ENCODE measurements around the gene ARMC6. TPM values are rescaled to one million over a fixed set of nuclear protein-coding genes. Genes with fewer than 3 reads are reported as not detected.
A peak's percentile ranks its signal among the peaks of the same experiment; 100 is the strongest.

Gene ARMC6
- total and polyA plus RNA-seq, 4 donors, result 23.9 to 38.3 (median 29.9) TPM

- DNase-seq (ENCODE audit: low spot score), result peak; percentile 44
- H3K36me3 ChIP-seq (ENCODE audit: control insufficient read depth in 4 of 4, insufficient read depth in 3 of 4, low read depth in 1 of 4, low read length in 3 of 4), result peaks cover 0 to 14% (median 9%) of the 10 kb centered on the region in 4 donors
- H3K27ac ChIP-seq (ENCODE audit: low read depth in 1 of 2, low read length in 2 of 2), result no peak overlapping the region
- no peaks in the 10 kb centered on the region for H3K9me3 ChIP-seq (ENCODE audit: control insufficient read depth in 4 of 4, low read length in 3 of 4)
- 42% methylated on average over 9 of the region's 9 CpGs for WGBS
- H3K4me1 ChIP-seq (ENCODE audit: control insufficient read depth in 4 of 4, insufficient read depth in 4 of 4, low read length in 3 of 4), result peaks cover 18 to 87% (median 79%) of the 10 kb centered on the region in 4 donors
- no peaks in the 10 kb centered on the region for H3K27me3 ChIP-seq (ENCODE audit: control insufficient read depth in 4 of 4, insufficient read depth in 4 of 4, low read length in 3 of 4)
- no peak overlapping the region for H3K4me3 ChIP-seq (ENCODE audit: low read depth in 1 of 3, low read length in 3 of 3)
- peak; percentile 51 to 75 for TF ChIP-seq RXRA (IDR thresholded peaks at IDR 0.05)
- peak in 1 of 2 donors; percentile 23 for TF ChIP-seq HNF4A (conservative IDR thresholded peaks at IDR 0.05)
- TF ChIP-seq TAF1 (conservative IDR thresholded peaks at IDR 0.05), result no peak
- H3K9ac ChIP-seq (ENCODE audit: low read depth in 1 of 2, low read length in 2 of 2), result no peak overlapping the region
Observed at GRCh38 chr19:19056636-19057275, 23.4 kb downstream of the ARMC6 start.

- Histone ChIP-seq H3K27me3 (ENCODE audit: control insufficient read depth in 4 of 4, insufficient read depth in 4 of 4, low read length in 3 of 4) (no peaks in the 10 kb centered on the region), H3K27ac (ENCODE audit: low read depth in 1 of 2, low read length in 2 of 2) (no peak overlapping the region), H3K9ac (ENCODE audit: low read depth in 1 of 2, low read length in 2 of 2) (no peak overlapping the region), H3K36me3 (ENCODE audit: control insufficient read depth in 4 of 4, insufficient read depth in 3 of 4, low read depth in 1 of 4, low read length in 3 of 4) (peaks cover 0 to 14% (median 11%) of the 10 kb centered on the region in 4 donors), H3K4me3 (ENCODE audit: low read depth in 1 of 3, low read length in 3 of 3) (no peak overlapping the region), H3K9me3 (ENCODE audit: control insufficient read depth in 4 of 4, low read length in 3 of 4) (no peaks in the 10 kb centered on the region), H3K4me1 (ENCODE audit: control insufficient read depth in 4 of 4, insufficient read depth in 4 of 4, low read length in 3 of 4) (peaks cover 18 to 92% (median 82%) of the 10 kb centered on the region in 4 donors)
- DNase-seq (ENCODE audit: low spot score), result no peak
- TF ChIP-seq JUND (IDR thresholded peaks at IDR 0.05) (no peak), NR2F2 (IDR thresholded peaks at IDR 0.05) (no peak), FOXA2 (IDR thresholded peaks at IDR 0.05) (no peak), YY1 (IDR thresholded peaks at IDR 0.05) (no peak), TAF1 (conservative IDR thresholded peaks at IDR 0.05) (no peak), EGR1 (IDR thresholded peaks at IDR 0.05; ENCODE audit: low read depth in 2 of 2) (no peak), RXRA (IDR thresholded peaks at IDR 0.05) (no peak), CTCF (IDR thresholded peaks at IDR 0.05; ENCODE audit: low read depth, low read length, missing input control) (no peak), GABPA (IDR thresholded peaks at IDR 0.05 in 1 of 2, conservative IDR thresholded peaks at IDR 0.05 in 1 of 2) (no peak), SP1 (IDR thresholded peaks at IDR 0.05) (no peak)
- TF ChIP-seq, protein P1, sequence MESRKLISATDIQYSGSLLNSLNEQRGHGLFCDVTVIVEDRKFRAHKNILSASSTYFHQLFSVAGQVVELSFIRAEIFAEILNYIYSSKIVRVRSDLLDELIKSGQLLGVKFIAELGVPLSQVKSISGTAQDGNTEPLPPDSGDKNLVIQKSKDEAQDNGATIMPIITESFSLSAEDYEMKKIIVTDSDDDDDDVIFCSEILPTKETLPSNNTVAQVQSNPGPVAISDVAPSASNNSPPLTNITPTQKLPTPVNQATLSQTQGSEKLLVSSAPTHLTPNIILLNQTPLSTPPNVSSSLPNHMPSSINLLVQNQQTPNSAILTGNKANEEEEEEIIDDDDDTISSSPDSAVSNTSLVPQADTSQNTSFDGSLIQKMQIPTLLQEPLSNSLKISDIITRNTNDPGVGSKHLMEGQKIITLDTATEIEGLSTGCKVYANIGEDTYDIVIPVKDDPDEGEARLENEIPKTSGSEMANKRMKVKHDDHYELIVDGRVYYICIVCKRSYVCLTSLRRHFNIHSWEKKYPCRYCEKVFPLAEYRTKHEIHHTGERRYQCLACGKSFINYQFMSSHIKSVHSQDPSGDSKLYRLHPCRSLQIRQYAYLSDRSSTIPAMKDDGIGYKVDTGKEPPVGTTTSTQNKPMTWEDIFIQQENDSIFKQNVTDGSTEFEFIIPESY (IDR thresholded peaks at IDR 0.05), result no peak
- 85% methylated on average over 13 of the region's 13 CpGs for whole genome bisulfite sequencing
Observed at GRCh38 chr19:19057317-19057716, 23.9 kb downstream of the ARMC6 start.

DNA sequence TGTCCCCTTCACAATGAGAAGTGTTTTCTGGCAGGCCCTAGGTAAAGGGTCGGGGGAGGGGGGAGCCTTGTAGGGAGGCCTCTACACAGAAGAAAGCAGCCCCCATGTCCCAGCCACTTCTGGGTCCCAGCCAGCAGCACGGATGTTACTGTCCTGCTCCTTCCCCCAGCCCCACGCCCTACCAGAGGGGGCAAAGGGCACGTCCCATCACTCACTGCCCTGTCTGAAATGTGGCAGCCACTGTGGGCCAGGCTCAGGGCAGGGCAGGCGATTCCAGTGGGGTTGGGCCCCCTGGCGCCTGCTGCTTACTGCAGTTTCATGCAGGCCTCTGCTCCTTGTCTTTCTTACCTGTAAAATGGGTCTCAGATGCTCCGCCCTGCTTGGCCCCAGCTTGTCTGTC is 24.3 kb downstream of the ARMC6 start:
- WGBS, result 69% methylated on average over 7 of the region's 7 CpGs
- H3K4me1 ChIP-seq (ENCODE audit: control insufficient read depth in 4 of 4, insufficient read depth in 4 of 4, low read length in 3 of 4), result peaks cover 18 to 94% (median 83%) of the 10 kb centered on the region in 4 donors
- no peak overlapping the region for H3K9ac ChIP-seq (ENCODE audit: low read depth in 1 of 2, low read length in 2 of 2)
- no peak overlapping the region for H3K4me3 ChIP-seq (ENCODE audit: low read depth in 1 of 3, low read length in 3 of 3)
- H3K27ac ChIP-seq (ENCODE audit: low read depth in 1 of 2, low read length in 2 of 2), result no peak overlapping the region
- H3K27me3 ChIP-seq (ENCODE audit: control insufficient read depth in 4 of 4, insufficient read depth in 4 of 4, low read length in 3 of 4), result no peaks in the 10 kb centered on the region
- no peak for TF ChIP-seq ATF3 (IDR thresholded peaks at IDR 0.05)
- no peak for TF ChIP-seq YY1 (IDR thresholded peaks at IDR 0.05)
- TF ChIP-seq JUND (IDR thresholded peaks at IDR 0.05), result no peak
- no peak for TF ChIP-seq GABPA (IDR thresholded peaks at IDR 0.05 in 1 of 2, conservative IDR thresholded peaks at IDR 0.05 in 1 of 2)
- TF ChIP-seq EGR1 (IDR thresholded peaks at IDR 0.05; ENCODE audit: low read depth in 2 of 2), result no peak
- no peak for DNase-seq (ENCODE audit: low spot score)
- H3K36me3 ChIP-seq (ENCODE audit: control insufficient read depth in 4 of 4, insufficient read depth in 3 of 4, low read depth in 1 of 4, low read length in 3 of 4), result peaks cover 0 to 14% (median 11%) of the 10 kb centered on the region in 4 donors
- H3K9me3 ChIP-seq (ENCODE audit: control insufficient read depth in 4 of 4, low read length in 3 of 4), result no peaks in the 10 kb centered on the region
